ENCODE results near the gene TIMD4.

DNA sequence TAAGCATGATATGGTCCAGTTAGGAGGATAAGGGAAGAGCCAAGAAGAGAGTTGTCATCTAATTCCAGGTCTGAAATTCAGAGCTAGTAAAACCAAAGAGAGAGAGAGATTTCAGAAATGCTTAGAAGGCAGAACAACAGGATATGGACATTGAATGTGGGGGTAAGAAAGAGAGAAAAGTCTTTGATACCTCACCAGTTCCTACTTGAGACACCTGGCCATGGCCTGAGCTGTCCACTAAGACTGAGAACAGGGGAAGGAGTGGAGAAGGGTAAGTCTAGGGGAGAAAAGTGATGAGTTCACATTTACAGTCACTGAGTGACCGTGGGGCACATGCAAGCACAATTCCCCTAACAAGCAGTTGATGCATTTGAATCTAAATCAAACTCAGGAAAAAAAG, 35.5 kb downstream of the TIMD4 start:
- TF ChIP-seq EZH2 (IDR thresholded peaks at IDR 0.05; ENCODE audit: low read depth): no peak
- TF ChIP-seq, protein P1, sequence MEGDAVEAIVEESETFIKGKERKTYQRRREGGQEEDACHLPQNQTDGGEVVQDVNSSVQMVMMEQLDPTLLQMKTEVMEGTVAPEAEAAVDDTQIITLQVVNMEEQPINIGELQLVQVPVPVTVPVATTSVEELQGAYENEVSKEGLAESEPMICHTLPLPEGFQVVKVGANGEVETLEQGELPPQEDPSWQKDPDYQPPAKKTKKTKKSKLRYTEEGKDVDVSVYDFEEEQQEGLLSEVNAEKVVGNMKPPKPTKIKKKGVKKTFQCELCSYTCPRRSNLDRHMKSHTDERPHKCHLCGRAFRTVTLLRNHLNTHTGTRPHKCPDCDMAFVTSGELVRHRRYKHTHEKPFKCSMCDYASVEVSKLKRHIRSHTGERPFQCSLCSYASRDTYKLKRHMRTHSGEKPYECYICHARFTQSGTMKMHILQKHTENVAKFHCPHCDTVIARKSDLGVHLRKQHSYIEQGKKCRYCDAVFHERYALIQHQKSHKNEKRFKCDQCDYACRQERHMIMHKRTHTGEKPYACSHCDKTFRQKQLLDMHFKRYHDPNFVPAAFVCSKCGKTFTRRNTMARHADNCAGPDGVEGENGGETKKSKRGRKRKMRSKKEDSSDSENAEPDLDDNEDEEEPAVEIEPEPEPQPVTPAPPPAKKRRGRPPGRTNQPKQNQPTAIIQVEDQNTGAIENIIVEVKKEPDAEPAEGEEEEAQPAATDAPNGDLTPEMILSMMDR (conservative IDR thresholded peaks at IDR 0.05): no peak

Data from PC-9 (cell line).